ENCODE data around the gene GNA14. TPM values are rescaled to one million over a fixed set of nuclear protein-coding genes. Genes with fewer than 3 reads are reported as not detected.

GNA14 gene
- total RNA-seq, 3 donors from 2014 or later = 1.8 to 2.9 (median 2.0) TPM

DNA sequence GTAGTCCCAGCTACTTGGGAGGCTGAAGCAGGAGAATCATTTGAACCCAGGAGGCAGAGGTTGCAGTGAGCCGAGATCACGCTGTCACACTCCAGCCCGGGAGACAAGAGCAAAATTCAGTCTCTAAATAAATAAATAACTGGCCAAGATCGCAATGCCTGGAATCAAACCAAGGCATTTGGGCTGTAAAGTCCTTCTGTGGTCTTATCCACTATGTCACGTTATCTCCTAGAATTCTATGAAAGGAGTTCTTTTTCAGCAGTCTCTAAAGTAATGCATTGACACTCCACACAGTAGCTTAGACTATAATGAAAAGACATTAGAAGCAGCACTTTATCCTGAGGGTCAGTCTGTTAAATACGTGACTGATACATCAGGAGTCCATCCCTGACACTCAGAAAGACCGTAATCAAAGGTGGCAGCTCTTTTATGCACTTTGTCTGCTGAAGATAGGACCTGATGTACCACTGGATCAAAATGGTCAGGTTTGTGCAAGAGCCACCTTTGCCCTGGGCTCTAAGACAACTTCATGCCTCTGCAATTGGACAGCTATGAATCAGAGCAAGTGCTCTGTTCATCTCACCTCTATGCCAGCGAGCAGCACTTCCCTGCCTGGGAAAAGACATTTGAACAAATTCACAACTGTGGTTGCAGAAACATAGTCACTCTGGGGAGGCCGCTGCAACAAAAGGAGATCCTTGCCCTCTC, 31.7 kb upstream of the GNA14 start:
- no peak for TF ChIP-seq CTCF (IDR thresholded peaks at IDR 0.05)
- no peak for TF ChIP-seq POLR2AphosphoS5 (IDR thresholded peaks at IDR 0.05)
- TF ChIP-seq POLR2A (IDR thresholded peaks at IDR 0.05) = no peak
- no peak for DNase-seq (ENCODE audit: low spot score in 2 of 2)
- no peaks in the 10 kb centered on the region for H3K9me3 ChIP-seq
- H3K36me3 ChIP-seq = no peaks in the 10 kb centered on the region
- H3K27me3 ChIP-seq = no peaks in the 10 kb centered on the region
- H3K4me3 ChIP-seq = no peak overlapping the region
- H3K4me1 ChIP-seq = no peaks in the 10 kb centered on the region
- no peak overlapping the region for H3K27ac ChIP-seq
- intact Hi-C loops (cut with DNase I; ENCODE audit: low total_unique reads) = no loop called here

- DNase-seq (ENCODE audit: low spot score in 2 of 2) = no peak
- Histone ChIP-seq H3K27ac (no peak overlapping the region), H3K27me3 (no peaks in the 10 kb centered on the region), H3K36me3 (no peaks in the 10 kb centered on the region), H3K4me3 (no peak overlapping the region), H3K9me3 (no peaks in the 10 kb centered on the region), H3K4me1 (no peaks in the 10 kb centered on the region)
- no peak for TF ChIP-seq POLR2AphosphoS5 (IDR thresholded peaks at IDR 0.05)
- intact Hi-C loops (cut with DNase I; ENCODE audit: low total_unique reads) = no loop called here
These were observed 31.0 kb upstream of the GNA14 start for GRCh38 chr9:77679088-77679487.

GRCh38 chr9:77677957-77678535, 29.9 kb upstream of the GNA14 start:
- intact Hi-C loops (cut with DNase I; ENCODE audit: low total_unique reads) = no loop called here
- Histone ChIP-seq H3K27me3 (no peaks in the 10 kb centered on the region), H3K4me1 (no peaks in the 10 kb centered on the region), H3K9me3 (no peaks in the 10 kb centered on the region), H3K27ac (no peak overlapping the region), H3K4me3 (no peak overlapping the region), H3K36me3 (no peaks in the 10 kb centered on the region)
- TF ChIP-seq POLR2AphosphoS5 (IDR thresholded peaks at IDR 0.05) = no peak
- no peak for TF ChIP-seq POLR2A (IDR thresholded peaks at IDR 0.05)
- TF ChIP-seq CTCF (IDR thresholded peaks at IDR 0.05) = no peak
- no peak for DNase-seq (ENCODE audit: low spot score in 2 of 2)

DNA sequence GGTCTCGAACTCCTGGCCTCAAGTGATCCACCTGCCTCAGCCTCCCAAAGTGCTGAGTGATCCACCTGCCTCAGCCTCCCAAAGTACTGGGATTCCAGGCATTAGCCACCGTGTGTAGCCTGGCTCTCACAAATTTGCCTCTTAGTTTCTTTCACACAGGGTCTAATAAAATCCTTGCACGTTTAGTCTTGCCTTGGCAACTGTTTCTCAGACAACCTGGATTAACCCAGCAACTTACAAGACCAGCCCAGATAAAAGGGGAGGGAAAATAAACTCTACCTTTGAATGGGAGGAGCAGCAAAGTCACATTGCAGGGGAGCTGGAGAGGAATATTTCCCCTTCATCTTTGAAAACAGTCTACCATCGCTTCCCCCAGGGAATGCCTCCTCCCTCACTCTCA, 29.3 kb upstream of the GNA14 start:
- Histone ChIP-seq H3K36me3 (no peaks in the 10 kb centered on the region), H3K27ac (no peak overlapping the region), H3K4me3 (no peak overlapping the region), H3K27me3 (no peaks in the 10 kb centered on the region), H3K9me3 (no peaks in the 10 kb centered on the region), H3K4me1 (no peaks in the 10 kb centered on the region)
- no peak for DNase-seq (ENCODE audit: low spot score in 2 of 2)
- intact Hi-C loops (cut with DNase I; ENCODE audit: low total_unique reads) = no loop called here
- TF ChIP-seq CTCF (IDR thresholded peaks at IDR 0.05) (no peak), POLR2AphosphoS5 (IDR thresholded peaks at IDR 0.05) (no peak), POLR2A (IDR thresholded peaks at IDR 0.05) (no peak)

GRCh38 chr9:77673941-77674791, 26.0 kb upstream of the GNA14 start:
- Histone ChIP-seq H3K27me3 (no peaks in the 10 kb centered on the region), H3K36me3 (no peaks in the 10 kb centered on the region), H3K27ac (no peak overlapping the region), H3K4me1 (no peaks in the 10 kb centered on the region), H3K4me3 (no peak overlapping the region), H3K9me3 (no peaks in the 10 kb centered on the region)
- intact Hi-C loops (cut with DNase I; ENCODE audit: low total_unique reads) = no loop called here
- no peak for DNase-seq (ENCODE audit: low spot score in 2 of 2)
- no peak for TF ChIP-seq POLR2AphosphoS5 (IDR thresholded peaks at IDR 0.05)
- no peak for TF ChIP-seq CTCF (IDR thresholded peaks at IDR 0.05)
- no peak for TF ChIP-seq POLR2A (IDR thresholded peaks at IDR 0.05)

Measured in breast epithelium (tissue), 4 donors.